BLaER1 (cell line): Measurements from ENCODE around the gene NIPSNAP2.
"Not testable (repeated sequence)": the region's sequence is repeated elsewhere in the genome, so short reads cannot be mapped to it uniquely, and the experiment has no call there.

ENCODE experiments used
- H3K27ac ChIP-seq: shearing (Covaris generic); formaldehyde crosslinking; 2 replicates; pipeline ENCODE4 v1.8.1; 2022
- H3K27me3 ChIP-seq: shearing (Covaris generic); formaldehyde crosslinking; 2 replicates; pipeline ENCODE4 v1.8.1; 2022
- H3K36me3 ChIP-seq: shearing (Covaris generic); formaldehyde crosslinking; 2 replicates; pipeline ENCODE4 v1.8.1; 2022
- H3K4me1 ChIP-seq: shearing (Covaris generic); formaldehyde crosslinking; 2 replicates; pipeline ENCODE4 v1.8.1; 2022
- H3K4me2 ChIP-seq: shearing (Covaris generic); formaldehyde crosslinking; 2 replicates; pipeline ENCODE4 v1.8.1; 2022
- H3K4me3 ChIP-seq: shearing (Covaris generic); formaldehyde crosslinking; 2 replicates; pipeline ENCODE4 v1.8.1; 2022
- H3K9ac ChIP-seq: shearing (Covaris generic); formaldehyde crosslinking; 2 replicates; pipeline ENCODE4 v1.8.1; 2022
- H3K9me3 ChIP-seq: shearing (Covaris generic); formaldehyde crosslinking; 2 replicates; pipeline ENCODE4 v1.8.1; 2022
- H4K20me1 ChIP-seq: shearing (Covaris generic); formaldehyde crosslinking; 2 replicates; pipeline ENCODE4 v1.8.1; 2022
- Cebpa-rat ChIP-seq: shearing (Covaris generic); IDR thresholded peaks from 2 replicates; pipeline ENCODE4 v1.8.1; 2022

Gene NIPSNAP2

DNA sequence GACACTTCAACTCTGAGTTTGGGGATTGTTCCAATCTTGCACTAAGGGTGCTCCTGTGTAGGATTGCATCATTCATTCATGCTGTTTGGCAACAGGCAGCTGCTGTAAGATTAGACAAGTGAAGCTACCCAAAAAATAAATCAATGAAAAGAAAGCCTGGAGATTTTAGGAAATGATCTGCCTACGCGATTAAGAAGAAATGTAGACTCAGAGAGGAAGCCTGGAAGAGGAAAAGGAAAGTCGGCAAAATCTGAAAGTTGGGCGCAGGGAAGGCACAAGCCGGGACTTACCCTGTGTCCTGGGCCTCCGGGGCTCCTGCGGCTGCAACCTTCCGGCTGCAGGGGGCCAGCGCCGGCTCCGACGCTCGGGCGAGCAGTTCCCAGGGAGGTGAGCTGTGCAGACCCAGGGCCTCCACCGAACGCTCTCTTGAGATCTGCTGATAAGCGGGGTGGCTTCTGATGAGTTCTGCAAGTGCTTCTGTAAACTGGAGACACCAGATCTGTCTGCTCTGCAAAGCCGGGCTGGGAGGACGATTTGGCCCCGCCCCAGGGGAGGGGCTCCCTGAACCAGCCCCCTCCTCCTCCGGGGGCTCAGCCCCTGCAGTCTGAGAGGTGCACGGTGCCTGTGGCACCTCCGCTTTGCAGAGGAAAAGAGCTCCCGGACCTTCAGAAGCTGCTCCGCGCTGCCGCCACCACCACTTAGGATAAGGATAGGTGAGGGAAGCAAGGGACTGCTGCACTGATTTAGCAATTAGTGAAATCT is 69.5 kb downstream of the NIPSNAP2 start:
- Histone ChIP-seq H4K20me1 (no peaks in the 10 kb centered on the region), H3K4me2 (peak overlapping the region; percentile 88), H3K4me1 (peaks cover 24% of the 10 kb centered on the region), H3K27me3 (no peaks in the 10 kb centered on the region), H3K4me3 (peak overlapping the region; percentile 69), H3K9ac (peak overlapping the region; percentile 78), H3K27ac (peak overlapping the region; percentile 76), H3K9me3 (no peaks in the 10 kb centered on the region), H3K36me3 (peaks cover 41% of the 10 kb centered on the region)
- peak; percentile 75; the same call in 1 of the 2 replicates for TF ChIP-seq Cebpa-rat

DNA sequence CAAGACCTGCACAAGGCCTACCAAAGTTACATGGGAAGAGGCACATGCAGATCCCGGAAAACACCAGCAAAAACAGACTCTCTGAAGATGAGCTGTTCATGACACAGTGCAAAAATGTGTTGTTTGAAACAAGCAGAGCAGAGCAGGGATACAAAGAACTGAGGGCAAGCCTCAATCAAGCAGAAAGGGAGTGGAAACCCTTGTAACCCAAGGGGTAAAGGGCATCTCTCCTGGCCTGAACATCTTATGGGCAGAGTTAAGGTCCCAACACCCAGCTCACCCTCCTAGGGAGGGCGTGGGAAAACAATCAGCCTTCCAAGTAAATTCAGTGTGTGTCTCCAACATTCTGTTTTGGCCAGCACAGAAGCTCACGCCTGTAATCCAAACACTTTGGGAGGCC is 76.3 kb downstream of the NIPSNAP2 start:
- Histone ChIP-seq H3K4me3 (no peak overlapping the region), H3K27me3 (no peaks in the 10 kb centered on the region), H3K9me3 (no peaks in the 10 kb centered on the region), H3K36me3 (peaks cover 39% of the 10 kb centered on the region), H3K9ac (no peak overlapping the region), H4K20me1 (no peaks in the 10 kb centered on the region), H3K27ac (no peak overlapping the region), H3K4me2 (no peak overlapping the region), H3K4me1 (no peaks in the 10 kb centered on the region)
- TF ChIP-seq Cebpa-rat: no peak

- H3K9me3 ChIP-seq, H3K4me2 ChIP-seq, H3K4me3 ChIP-seq, H3K27ac ChIP-seq, H3K9ac ChIP-seq, H4K20me1 ChIP-seq, H3K27me3 ChIP-seq: not testable (repeated sequence)
- Histone ChIP-seq H3K36me3 (peaks cover 37% of the 10 kb centered on the region), H3K4me1 (peaks cover 17% of the 10 kb centered on the region)
Observed at GRCh38 chr7:56045758-56046157, 81.4 kb downstream of the NIPSNAP2 start.

DNA sequence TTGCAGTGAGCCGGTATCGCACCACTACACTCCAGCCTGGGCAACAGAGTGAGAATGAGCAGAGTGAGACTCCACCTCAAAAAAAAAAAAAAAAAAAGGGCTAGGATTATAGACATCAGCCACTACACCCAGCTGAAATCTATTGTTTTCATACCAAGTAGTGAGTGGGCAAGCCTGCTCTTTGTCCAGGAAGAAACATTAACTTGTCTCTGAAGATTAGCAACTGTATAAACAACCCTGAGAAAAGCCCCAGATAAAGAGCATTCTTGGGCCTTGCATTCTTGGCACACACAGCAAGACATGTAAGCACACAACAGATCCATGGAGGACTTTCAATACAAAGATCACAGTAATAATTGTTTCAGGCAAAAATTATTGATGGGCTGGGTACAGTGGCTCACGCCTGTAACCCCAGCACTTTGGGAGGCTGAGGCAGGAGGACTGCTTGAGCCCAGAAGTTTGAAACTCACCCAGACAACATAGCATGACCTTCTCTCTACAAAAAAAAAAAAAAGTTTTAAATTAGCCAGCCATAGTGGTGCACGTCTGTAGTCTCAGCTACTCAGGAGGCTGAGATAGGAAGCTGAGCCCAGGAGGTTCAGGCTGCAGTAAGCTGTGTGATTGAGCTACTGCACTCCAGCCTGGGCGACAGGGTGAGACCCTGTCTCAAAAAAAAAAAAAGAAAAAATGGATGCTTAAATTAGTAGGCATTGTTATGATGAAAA is 82.5 kb downstream of the NIPSNAP2 start:
- Histone ChIP-seq H3K36me3 (peaks cover 27% of the 10 kb centered on the region), H3K27ac (no peak overlapping the region), H3K4me3 (no peak overlapping the region), H3K9ac (no peak overlapping the region), H4K20me1 (peaks cover 2% of the 10 kb centered on the region; the same call in 1 of the 2 replicates), H3K4me1 (peaks cover 17% of the 10 kb centered on the region), H3K27me3 (no peaks in the 10 kb centered on the region), H3K4me2 (no peak overlapping the region), H3K9me3 (no peaks in the 10 kb centered on the region)
- no peak for TF ChIP-seq Cebpa-rat

GRCh38 chr7:56047446-56048116 is 83.2 kb downstream of the NIPSNAP2 start:
- H3K27me3 ChIP-seq, H3K4me2 ChIP-seq, H4K20me1 ChIP-seq, H3K27ac ChIP-seq, H3K9ac ChIP-seq, H3K9me3 ChIP-seq, H3K4me3 ChIP-seq: not testable (repeated sequence)
- Histone ChIP-seq H3K36me3 (peaks cover 20% of the 10 kb centered on the region), H3K4me1 (peaks cover 19% of the 10 kb centered on the region)

DNA sequence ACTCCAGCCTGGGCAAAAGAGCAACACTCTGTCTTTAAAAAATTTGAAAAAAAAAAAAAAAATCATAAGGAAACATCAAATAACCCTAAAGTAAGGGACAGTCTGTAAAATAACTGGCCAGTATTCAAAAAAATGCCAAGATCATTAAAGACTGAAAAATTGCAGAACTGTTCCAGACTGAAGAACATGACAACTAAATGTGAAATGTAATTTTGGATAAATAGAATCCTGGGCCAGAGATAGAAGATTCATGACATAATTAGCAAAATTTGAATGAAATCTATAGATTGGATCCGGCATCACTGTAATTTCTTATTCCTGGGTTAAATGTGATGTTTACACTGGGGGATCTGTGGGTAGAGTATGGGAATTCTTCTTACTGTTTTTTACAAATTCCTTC is 83.9 kb downstream of the NIPSNAP2 start:
- no peaks in the 10 kb centered on the region for H3K9me3 ChIP-seq
- no peaks in the 10 kb centered on the region for H3K27me3 ChIP-seq
- TF ChIP-seq Cebpa-rat: no peak
- peaks cover 26% of the 10 kb centered on the region for H3K4me1 ChIP-seq
- H3K4me3 ChIP-seq: no peak overlapping the region
- H4K20me1 ChIP-seq: peaks cover 15% of the 10 kb centered on the region
- H3K9ac ChIP-seq: no peak overlapping the region
- peaks cover 21% of the 10 kb centered on the region for H3K36me3 ChIP-seq
- no peak overlapping the region for H3K4me2 ChIP-seq
- no peak overlapping the region for H3K27ac ChIP-seq

DNA sequence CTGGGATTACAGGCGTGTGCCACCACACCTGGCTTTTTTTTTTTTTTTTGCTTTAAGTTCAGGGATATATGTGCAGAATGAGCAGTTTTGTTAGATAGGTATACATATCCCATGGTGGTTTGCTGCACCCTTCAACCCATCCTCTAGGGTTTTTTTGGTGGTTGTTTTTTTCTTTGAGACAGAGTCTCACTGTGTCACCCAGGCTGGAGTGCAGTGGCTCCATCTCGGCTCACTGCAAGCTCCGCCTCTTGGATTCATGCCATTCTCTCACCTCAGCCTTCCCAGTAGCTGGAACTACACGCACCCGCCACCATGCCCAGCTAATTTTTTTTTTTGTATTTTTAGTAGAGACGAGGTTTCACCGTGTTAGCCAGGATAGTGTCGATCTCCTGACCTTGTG is 84.4 kb downstream of the NIPSNAP2 start:
- Histone ChIP-seq H3K4me1 (peaks cover 31% of the 10 kb centered on the region), H4K20me1 (peaks cover 21% of the 10 kb centered on the region), H3K36me3 (peaks cover 23% of the 10 kb centered on the region)
- H3K9ac ChIP-seq, H3K9me3 ChIP-seq, H3K4me2 ChIP-seq, H3K27ac ChIP-seq, H3K4me3 ChIP-seq, H3K27me3 ChIP-seq: not testable (repeated sequence)
